ENCODE data around the gene TAGLN3.

Gene TAGLN3

DNA sequence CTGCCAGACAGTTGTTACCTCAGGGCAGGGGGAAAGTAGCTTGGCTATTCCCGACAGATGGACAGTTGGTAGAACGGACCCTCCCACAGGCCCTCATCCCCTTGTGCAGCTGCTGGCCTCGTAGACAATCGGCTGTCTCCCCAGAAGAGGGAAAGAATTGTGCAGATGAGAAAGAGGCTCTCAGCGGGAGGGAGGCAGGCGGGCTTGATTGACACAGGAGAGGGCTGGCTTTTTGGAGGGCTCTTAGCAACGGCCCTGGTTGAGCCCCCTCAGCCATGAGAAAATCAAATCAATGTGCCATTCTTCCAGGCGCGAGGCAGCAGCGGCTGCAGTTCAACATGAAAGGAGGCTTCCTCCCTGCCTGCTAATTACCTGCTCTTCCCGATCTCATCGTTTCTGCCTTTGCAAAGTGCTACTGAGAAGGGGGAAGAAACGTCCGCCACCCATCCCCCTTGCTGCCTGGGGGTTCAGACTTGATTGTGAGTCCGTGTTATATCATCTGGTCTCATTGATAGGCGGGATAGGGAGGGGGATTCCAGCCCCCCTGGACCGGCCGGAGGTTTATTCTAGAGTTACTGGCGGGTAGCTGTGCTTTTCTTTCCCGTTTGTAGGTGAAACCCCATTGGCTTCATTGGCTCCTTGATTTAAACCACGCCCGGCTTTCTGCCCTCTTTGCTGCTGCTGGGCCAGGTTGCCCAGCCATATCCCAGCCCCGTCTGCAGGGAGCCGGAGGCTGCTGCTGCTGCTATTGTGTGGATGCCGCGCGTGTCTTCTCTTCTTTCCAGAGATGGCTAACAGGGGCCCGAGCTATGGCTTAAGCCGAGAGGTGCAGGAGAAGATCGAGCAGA lies at the start of gene TAGLN3:
TSS of gene TAGLN3 (plus strand) at position 287 of the 848 bp plus-strand sequence. CDS start at position 788, 501 bp downstream.
- TF ChIP-seq, protein P1, sequence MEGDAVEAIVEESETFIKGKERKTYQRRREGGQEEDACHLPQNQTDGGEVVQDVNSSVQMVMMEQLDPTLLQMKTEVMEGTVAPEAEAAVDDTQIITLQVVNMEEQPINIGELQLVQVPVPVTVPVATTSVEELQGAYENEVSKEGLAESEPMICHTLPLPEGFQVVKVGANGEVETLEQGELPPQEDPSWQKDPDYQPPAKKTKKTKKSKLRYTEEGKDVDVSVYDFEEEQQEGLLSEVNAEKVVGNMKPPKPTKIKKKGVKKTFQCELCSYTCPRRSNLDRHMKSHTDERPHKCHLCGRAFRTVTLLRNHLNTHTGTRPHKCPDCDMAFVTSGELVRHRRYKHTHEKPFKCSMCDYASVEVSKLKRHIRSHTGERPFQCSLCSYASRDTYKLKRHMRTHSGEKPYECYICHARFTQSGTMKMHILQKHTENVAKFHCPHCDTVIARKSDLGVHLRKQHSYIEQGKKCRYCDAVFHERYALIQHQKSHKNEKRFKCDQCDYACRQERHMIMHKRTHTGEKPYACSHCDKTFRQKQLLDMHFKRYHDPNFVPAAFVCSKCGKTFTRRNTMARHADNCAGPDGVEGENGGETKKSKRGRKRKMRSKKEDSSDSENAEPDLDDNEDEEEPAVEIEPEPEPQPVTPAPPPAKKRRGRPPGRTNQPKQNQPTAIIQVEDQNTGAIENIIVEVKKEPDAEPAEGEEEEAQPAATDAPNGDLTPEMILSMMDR (IDR thresholded peaks at IDR 0.05), result no peak
- Histone ChIP-seq H3K27ac (no peak within 1 kb of the TSS), H3K4me3 (peak within 1 kb of the TSS; percentile 70)
- DNase-seq (ENCODE audit: low spot score), result no peak

DNA sequence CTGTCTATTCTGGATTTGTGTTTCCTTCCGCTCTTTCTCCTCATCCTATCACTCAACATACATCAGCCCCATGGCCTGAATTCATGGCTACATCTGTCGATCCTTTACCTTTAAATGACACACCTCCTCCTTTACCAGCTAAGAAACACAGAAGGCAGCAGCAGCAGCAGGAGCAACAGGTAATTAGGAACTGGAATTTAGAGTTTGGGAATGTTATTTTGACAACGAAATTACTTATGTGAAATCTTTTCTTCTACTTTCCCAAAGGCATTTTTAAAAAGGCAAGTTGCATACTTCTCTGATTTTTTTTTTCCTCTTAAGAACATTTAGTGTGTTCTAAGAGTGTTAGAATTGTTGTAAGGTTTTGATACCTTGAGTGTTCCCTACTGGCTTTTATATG lies 49.0 kb upstream of the TAGLN3 start:
- H3K27ac ChIP-seq, result no peak overlapping the region
- H3K4me3 ChIP-seq, result no peak overlapping the region
- no peak for DNase-seq (ENCODE audit: low spot score)
- TF ChIP-seq, protein P1 (IDR thresholded peaks at IDR 0.05), result no peak

DNA sequence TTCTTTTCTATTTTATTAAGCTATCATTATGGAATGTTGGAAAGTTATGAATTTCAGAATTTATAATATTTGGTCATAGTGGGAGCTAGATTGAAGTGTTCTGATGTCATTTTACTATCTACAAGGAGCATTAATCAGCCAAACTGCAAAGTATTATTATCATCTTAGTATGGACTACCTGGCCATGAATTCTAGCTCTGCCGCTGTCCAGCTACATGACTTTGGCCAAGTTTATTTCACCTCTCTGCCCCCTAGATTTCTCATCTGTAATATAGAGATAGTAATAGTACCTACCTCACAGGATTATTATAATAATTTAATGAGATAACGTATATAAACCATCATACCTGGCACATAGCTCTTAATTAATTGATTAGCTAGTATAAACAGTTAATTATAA lies 47.7 kb upstream of the TAGLN3 start:
- no peak for DNase-seq (ENCODE audit: low spot score)
- Histone ChIP-seq H3K27ac (no peak overlapping the region), H3K4me3 (no peak overlapping the region)
- TF ChIP-seq, protein P1 (IDR thresholded peaks at IDR 0.05), result no peak

DNA sequence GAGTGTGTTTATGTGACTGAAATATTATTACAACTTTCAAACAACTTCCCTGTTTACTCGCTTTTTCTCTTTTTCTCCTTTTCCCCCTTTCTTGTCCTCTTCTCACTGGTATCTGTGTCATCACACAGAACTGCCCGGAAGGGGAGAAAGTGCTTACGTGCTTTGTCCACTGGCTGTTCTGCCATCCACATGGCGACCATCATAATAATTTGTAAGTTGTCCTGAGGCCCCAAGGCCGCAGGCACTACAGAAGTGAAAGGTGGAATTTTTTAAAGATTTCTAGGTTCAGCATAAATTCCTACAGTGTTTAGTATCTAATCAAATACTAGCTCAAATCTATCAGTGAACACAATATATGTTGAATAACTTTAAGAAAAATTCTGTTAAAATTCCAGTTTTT lies 46.6 kb upstream of the TAGLN3 start:
- DNase-seq (ENCODE audit: low spot score), result no peak
- TF ChIP-seq, protein P1 (IDR thresholded peaks at IDR 0.05), result no peak

DNA sequence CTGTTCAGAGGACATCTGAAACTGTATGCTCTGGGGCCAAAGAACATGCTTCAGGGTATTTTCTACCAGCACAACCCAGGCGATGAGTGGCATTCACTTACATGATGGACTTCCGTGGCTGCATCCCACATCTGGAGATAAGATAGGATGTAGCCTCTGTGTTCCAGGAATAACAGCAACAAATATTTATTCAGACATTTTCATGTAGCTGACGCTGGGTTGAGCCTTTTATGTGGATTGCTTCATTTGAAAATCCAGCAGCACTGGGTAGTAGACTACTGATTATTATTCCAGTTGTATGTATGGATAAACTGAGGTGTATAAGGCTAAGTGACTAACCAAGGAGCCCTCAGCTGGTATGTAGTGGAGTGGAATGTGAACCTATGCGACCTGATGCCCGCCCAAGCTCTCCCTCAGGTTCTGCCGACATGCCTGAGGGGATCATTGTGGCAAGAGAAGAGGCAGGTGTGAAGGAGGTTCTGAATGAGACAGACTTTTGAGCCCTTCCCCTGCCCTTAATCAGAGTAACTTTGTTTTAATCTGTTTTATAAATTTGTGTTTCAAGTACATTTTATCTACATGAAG lies 45.8 kb upstream of the TAGLN3 start:
- H3K4me3 ChIP-seq, result no peak overlapping the region
- no peak for DNase-seq (ENCODE audit: low spot score)
- TF ChIP-seq, protein P1 (IDR thresholded peaks at IDR 0.05), result no peak
- H3K27ac ChIP-seq, result no peak overlapping the region

More for the DNA sequence above, 46.6 kb upstream of the TAGLN3 start:
- H3K27ac ChIP-seq, result no peak overlapping the region
- no peak overlapping the region for H3K4me3 ChIP-seq

DNA sequence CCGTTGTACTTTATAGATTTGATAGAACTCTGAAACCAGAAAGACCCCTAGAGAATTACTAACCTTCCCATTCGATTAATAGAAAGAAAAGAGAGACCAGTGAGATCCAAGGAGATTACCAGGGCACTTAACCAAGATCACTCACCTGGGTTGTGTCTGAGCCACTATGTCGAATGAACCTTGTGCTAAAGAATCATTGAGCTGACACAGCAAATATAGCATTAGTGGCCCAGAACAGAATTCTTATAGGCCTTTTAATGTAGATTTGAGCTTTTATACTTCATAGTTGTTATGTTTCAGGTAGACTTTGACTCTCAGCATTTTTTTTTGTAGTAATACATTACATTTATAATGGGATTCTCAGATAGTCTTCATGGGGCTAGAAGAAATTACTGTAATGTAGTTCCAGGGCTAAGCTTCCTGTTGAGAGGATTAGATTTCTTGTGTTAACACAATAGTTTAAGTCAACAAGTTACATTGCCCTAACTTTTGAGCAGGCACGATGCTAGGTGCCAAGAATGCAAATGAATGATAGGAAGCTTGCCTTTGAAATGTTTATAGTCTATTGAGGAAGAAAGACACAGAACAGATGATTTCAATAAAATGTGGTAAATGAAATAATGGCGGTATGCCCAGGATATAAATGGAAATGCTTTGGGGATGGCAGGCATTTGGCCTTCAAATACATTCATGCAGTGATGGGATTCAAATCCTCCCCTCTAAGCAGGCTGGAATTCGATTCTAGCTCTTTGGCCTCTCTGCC lies 44.3 kb upstream of the TAGLN3 start:
- Histone ChIP-seq H3K4me3 (no peak overlapping the region), H3K27ac (no peak overlapping the region)
- TF ChIP-seq, protein P1 (IDR thresholded peaks at IDR 0.05), result no peak
- no peak for DNase-seq (ENCODE audit: low spot score)

Data from coronary artery (tissue), 2 donors.